Mucosa of gallbladder (tissue), 1 donor: ENCODE data around the gene RASD1. TPM values are rescaled to one million over a fixed set of nuclear protein-coding genes. Genes with fewer than 3 reads are reported as not detected.

ENCODE experiments used
- DNase-seq: peaks from one replicate; pipeline ENCODE4 v3.0.0-alpha.2; 2020; ENCODE audit warnings: low spot score
- total RNA-seq: library from RNA; stranded (reverse); gene quantifications from one replicate; pipeline ENCODE4 v1.2.1, GENCODE V29; 2021
- donor health status: DM: no; HTN: no; CAD: no.

The RASD1 gene
- total RNA-seq, 1 donor from 2014 or later: 4.6 TPM

- DNase-seq: no peak
Observed at GRCh38 chr17:17510456-17511292, 14.5 kb upstream of the RASD1 start.

GRCh38 chr17:17509601-17510425 lies 13.6 kb upstream of the RASD1 start:
- no peak for DNase-seq

GRCh38 chr17:17508646-17509591 lies 12.7 kb upstream of the RASD1 start:
- no peak for DNase-seq

DNA sequence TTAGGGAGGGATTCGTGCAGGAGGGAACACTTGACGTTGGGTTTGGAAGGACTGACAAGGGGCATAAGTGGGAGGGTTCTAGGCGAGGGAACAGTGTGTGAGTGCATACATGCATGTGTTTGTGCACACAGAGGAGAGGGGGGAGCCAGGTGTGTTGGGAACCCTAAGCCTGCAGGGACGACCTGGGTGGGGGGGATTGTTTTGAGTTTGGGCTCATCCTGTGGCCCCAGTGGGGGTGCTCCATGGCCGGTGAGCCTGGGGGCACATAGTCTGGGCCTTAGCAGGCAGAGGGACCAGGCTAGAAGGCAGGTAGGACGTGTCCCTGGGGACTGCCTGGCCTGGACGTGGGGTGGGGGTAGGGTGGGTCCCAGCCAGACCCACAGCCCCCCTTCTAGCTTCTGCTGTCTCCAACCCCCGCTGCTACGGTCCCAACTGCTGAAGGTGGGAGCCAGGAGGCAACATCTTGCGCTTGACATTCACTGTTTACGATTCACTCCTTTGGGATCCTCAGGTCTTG lies 11.9 kb upstream of the RASD1 start:
- no peak for DNase-seq

- no peak for DNase-seq
Observed at GRCh38 chr17:17507465-17508011, 11.3 kb upstream of the RASD1 start.

DNA sequence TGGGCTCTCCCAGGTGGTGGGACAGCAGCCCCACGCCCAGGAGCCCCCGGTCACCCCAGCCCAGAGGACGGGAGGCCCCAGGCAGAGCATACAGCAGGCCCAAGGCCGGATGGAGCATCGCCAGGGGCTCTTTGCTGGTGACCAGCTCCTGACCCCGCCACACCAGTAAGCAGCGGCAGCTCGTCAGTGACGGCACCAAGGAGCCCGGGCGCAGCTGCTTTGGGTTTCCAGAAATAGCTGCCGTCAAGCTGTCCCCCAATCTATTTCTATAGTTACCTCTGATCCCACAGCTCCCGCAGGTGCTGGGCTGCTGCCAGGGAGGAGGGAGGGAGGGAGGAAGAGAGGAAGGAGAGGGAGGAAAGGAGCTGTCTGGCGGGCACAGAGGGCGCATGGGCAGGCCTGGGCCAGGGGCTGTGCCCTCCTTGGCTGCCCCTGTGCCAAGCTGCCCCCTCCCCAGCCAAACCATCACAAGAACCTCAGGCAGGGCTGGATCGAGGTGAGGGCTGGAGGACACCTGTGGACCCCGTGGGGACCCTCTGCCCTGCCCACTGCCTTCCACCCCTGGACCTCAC lies 10.8 kb upstream of the RASD1 start:
- DNase-seq: no peak

DNA sequence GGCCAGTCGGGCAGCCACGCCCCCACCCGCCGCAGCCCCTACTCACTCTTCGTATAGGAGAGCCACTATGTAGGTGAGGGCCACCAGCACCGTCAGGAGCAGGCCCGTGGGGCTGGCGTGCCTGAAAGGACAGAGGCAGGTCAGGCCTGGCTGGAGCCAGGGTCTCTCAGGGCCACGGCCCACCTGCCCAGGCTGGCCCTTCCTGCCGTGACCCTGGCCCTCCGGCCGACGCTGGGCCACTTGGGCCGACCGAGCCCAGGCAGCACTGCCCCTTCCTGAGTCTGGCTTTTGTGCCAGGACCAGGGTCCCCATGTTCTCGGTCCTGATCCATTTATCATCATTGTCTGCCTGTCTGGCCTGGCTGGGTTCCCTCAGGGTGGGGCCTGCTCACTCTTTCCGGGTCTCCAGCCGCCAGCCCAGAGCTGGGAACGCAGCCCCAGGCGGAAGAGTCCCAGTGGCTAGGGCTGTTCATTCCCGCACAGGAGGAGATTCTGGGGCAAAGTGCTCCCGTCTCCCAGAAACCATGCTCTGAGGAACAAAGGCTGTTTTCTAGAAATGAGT lies 10.1 kb upstream of the RASD1 start:
- no peak for DNase-seq

DNA sequence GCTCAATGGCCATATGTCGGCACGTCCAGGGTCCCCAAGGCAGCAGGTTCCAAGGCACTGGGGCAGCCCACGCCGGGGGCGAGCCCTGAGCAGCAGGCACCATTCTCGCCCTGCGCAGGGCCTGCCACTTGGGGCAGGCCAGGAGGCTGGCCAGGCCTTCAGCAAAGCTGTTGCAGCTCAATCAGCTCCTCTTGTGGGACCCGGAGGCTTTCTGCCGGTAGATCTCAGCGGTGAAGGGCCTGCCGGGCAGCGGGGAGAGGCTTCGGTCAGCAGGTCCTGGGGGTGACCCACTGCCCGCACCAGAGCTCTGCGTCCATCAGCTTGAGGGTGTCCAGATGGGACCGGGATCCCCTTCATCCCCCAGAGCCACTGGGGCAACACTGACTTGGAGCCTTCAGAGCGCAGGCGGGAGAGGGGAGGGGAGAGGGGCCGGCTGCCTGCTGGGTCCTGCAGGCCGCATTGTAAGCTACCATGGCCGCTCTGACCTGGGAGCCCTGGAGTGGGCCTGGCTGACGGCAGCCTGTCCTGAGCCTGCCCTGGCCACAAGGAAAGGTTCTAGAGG lies 9.5 kb upstream of the RASD1 start:
- no peak for DNase-seq

- no peak for DNase-seq
Observed at GRCh38 chr17:17505151-17505550, 9.0 kb upstream of the RASD1 start.

DNA sequence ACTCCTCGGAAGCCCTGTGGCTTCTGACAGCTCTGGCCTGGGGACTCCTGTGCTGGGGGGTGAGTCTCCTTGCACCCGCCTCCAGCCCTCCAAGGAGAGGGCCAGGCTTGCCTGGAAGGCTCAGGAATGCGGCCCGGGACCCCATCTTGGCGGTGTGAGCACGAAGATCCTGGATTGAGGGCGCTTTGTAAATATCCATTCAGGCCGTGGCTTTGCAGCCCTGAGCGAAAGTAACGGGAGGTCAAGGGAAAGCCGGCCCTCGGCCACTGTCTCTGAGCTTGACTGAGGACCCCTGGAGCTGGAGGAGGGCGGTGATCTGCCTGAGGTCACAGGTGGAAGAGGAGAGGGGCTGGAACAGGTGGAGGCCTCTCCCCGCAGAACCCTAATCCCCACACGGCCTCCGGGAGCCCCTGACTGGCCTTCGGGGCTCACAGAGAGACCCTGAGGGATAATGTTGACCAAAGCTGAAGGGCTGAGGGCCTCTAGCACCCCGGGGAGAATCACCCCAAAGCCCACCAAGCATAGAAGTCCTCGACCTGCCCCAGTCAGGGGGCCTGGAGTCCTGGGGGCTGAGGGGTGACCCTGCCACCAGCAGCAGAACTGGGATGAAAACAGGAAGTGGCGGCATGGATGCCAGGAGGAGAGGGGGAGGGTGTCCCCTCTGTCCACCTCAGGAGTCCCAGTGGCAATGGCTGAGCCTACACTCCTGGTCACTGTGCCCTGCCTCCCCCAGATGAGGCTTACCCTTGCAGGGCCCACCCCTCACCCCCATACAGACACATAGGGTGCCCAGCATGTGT lies 8.3 kb upstream of the RASD1 start:
- no peak for DNase-seq

DNA sequence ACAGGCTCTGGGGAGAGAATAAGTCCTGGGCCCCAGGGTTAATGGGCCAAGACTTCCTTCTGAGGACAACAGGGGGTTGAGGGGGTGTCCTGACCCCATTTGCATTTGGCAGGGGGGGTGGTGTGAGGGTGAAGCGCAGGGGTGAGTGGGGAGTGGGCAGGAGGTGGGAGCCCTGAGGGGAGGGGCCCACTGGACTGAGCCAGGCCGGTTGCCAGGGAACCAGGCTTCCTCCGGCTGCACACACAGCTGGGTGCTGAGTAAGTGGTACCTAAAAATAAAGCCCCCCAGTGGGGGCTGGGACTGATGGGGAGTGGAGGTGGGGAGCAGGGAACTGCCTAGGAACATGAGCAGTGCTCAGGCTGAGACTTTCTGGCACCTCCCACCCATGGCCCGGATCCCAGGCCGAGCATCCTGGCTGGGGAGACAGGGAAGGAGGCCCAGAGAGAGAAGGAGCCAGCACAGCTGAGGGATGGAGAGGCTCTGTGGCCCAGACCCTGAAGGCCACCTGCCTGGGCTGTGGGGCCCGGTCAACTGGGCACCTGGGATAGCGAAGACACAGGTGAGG lies 7.5 kb upstream of the RASD1 start:
- no peak for DNase-seq

DNA sequence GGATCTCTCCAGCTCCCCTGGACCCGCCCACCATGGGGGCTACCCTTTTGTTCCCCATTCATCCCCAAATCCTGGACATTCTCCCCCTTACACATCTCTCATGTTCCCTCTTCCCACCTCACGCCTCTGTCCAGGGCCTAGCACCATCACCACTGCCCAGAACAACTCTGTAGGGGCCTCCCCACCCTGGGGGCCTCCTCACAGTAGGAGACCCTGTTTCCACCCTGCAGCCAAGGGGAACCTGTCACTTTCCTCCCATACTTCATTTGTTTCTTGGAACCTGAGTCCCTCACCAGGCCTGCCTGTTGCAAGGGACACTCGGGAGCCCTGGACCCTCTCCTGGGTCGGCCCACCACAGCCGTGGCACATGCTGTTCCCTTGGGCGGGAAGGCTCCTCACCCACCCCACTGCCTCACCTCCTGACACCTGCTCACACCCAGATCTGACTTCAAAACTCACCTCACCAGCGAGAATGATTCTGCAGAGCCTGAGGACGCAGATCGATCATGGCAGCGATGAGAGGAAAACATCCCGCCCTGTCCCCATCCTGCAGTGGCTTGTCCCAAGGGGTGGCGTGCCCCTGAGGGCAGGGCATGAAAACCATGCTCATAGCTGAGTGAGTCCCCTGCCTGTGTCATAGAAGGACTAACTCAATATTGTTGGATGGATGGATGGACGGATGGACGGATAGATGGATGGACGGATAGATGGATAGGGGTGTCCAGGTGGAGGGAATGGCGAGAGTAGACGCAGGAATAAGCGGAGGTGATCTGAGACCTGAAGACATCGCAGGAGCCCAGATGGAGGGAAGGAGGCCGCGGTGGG lies 6.8 kb upstream of the RASD1 start:
- DNase-seq: no peak

GRCh38 chr17:17500999-17501605 lies 4.9 kb upstream of the RASD1 start:
- DNase-seq: no peak

DNA sequence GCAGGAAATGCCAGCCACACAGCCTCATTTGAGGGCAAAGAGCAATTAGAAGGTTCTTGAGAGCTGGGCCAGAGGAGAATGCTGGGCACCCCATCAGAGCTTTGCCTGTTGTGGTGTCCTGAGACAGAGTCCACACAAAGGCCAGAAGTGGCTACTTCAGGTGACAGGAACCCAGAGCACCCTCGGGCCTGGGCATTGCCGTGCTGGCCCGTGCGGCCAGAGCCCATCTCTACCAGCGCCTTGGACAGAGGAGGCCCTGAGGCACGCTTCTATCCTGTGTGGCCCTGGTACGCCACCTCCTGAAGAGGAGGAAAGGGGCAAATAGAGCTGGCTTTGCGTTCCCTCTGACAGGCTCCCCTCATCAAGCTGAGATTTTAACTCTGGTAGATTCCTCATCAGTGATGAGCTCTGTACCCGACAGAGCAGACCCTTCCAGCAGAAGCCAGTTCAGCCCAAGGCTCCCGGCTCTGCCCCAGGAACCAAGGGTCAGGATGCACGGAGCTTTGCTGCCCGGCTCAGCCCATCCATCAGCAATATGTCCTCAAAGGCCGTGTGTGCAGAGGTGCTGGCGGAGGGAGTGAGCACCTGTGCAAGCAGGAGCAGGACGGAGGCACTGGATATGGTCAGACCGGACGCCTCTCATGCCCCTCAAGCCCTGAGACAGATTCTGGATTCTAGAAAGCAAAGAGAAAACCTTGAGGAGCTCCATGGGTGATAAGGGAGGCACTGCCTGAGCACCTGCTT lies 3.4 kb upstream of the RASD1 start:
- DNase-seq: no peak

- DNase-seq: no peak
Observed at GRCh38 chr17:17498606-17499301, 2.6 kb upstream of the RASD1 start.

DNA sequence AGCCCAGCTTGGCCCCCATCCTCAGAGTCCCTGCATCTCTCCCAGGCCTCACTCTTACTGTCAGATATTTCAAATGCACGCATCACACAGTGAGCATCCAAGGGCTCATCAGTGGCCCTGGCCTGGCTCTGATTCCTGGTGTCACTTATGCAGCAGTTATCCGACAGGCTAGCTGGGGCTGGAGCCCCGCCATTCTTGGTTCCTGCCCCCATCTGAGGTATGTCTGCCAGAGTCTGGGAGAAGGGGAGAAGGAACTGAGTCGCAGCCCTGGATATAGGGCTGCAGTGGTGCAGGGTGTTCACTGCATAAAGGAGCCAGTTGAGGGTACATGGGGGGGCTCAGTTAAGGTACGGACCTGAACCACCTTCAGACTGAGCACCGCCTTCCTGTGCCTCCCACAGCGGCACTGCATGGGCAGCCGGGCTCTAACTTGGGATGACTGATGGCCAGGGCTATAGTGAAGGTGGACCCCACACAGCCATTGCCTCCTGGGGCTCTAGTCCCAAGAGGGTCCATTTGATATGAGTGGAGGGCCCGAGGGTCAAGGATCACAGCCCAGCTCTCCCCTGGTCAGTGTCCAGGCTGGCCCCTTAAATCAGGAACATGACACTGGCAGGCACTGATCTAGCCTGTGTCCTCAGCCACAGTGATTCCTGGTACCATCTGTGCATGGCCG lies 1.8 kb upstream of the RASD1 start:
- no peak for DNase-seq
